ENCODE measurements around the gene NELFA.
"Not testable (repeated sequence)": the region's sequence is repeated elsewhere in the genome, so short reads cannot be mapped to it uniquely, and the experiment has no call there.

GRCh38 chr4:1993718-1994516 lies 14.9 kb downstream of the NELFA start:
- TF ChIP-seq CREB1 (IDR thresholded peaks at IDR 0.05); CREB1 (CRISPR knock-in tag; IDR thresholded peaks at IDR 0.05); CTCF (CRISPR knock-in tag; IDR thresholded peaks at IDR 0.05); BRF2 (CRISPR knock-in tag; IDR thresholded peaks at IDR 0.05): not testable (repeated sequence)
